HPDE6-E6E7 (cell line): Measurements from ENCODE around the gene PFN1.

Source experiments
- DNase-seq: peaks from one replicate; pipeline ENCODE4 v3.0.0; 2011; ENCODE audit warnings: missing footprints; ENCODE audit errors: extremely low spot score

Gene PFN1

GRCh38 chr17:4967539-4968485 is 19.5 kb upstream of the PFN1 start, which contains the start of gene SPAG7:
TSS of gene SPAG7 (minus strand) at chr17:4967817. CDS start at chr17:4967804, 13 bp downstream.
- DNase-seq = peak; percentile 88

- peak; percentile 100 for DNase-seq
Observed at GRCh38 chr17:4966844-4967538, 18.7 kb upstream of the PFN1 start.

GRCh38 chr17:4965311-4965986 is 17.1 kb upstream of the PFN1 start:
- no peak for DNase-seq

- DNase-seq = no peak
Observed at GRCh38 chr17:4960279-4960922, 12.1 kb upstream of the PFN1 start.

- no peak for DNase-seq
Observed at GRCh38 chr17:4959261-4959965, 11.1 kb upstream of the PFN1 start.

GRCh38 chr17:4958102-4958501 is 9.8 kb upstream of the PFN1 start:
- DNase-seq = no peak

- no peak for DNase-seq
Observed at GRCh38 chr17:4956493-4957061, 8.2 kb upstream of the PFN1 start.

- DNase-seq = no peak
Observed at GRCh38 chr17:4955091-4955490, 6.8 kb upstream of the PFN1 start.

- DNase-seq = no peak
Observed at GRCh38 chr17:4953451-4953961, 5.2 kb upstream of the PFN1 start.

GRCh38 chr17:4951486-4951885 is 3.2 kb upstream of the PFN1 start:
- DNase-seq = no peak

GRCh38 chr17:4950746-4951204 is 2.4 kb upstream of the PFN1 start, which contains the start of gene ENO3:
TSS of gene ENO3 (plus strand) at chr17:4951119. CDS start at chr17:4951830, 711 bp downstream.
- DNase-seq = no peak

- no peak for DNase-seq
Observed at GRCh38 chr17:4950075-4950745, 1.9 kb upstream of the PFN1 start.

- DNase-seq = no peak
Observed at GRCh38 chr17:4949321-4950074, 1.2 kb upstream of the PFN1 start.

GRCh38 chr17:4948931-4949320 is 596 bp upstream of the PFN1 start:
- peak; percentile 90 for DNase-seq

GRCh38 chr17:4947411-4948165 is 742 bp downstream of the PFN1 start:
- no peak for DNase-seq

- no peak for DNase-seq
Observed at GRCh38 chr17:4947010-4947410, 1.3 kb downstream of the PFN1 start.

- no peak for DNase-seq
Observed at GRCh38 chr17:4946312-4946976, 1.9 kb downstream of the PFN1 start.

- DNase-seq = no peak
Observed at GRCh38 chr17:4945944-4946280, 2.4 kb downstream of the PFN1 start.
